ENCODE results near the gene ACSF3.
A peak's percentile ranks its signal among the peaks of the same experiment; 100 is the strongest.

Gene ACSF3

DNA sequence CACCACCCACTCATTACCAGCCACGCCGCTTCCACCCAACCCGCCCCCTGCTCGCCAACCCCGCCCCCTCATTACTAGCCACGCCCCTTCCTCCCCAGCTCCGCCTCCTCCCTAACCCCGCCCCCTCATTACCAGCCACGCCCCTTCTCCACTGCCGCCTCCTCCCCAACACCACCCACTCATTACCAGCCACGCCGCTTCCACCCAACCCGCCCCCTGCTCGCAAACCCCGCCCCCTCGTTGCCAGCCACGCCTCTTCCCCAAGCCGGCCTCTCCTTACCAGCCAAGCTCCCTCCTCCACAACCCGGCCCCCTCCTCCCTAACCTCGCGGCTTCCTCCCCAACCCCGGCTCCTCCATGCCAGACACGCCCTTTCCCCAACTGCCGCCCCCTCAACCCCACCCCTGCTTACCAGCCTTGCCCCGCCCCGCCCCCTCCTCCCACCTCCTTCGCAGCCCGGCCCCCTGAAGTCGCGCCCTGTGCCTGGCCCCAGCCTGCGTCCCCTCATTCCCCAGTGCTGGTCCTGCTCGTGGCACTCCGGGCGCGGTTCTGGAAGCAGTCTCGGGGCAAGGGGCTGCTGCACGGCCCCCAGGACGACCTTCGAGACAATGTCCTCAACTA, 99.4 kb downstream of the ACSF3 start:
- no peak for DNase-seq

DNA sequence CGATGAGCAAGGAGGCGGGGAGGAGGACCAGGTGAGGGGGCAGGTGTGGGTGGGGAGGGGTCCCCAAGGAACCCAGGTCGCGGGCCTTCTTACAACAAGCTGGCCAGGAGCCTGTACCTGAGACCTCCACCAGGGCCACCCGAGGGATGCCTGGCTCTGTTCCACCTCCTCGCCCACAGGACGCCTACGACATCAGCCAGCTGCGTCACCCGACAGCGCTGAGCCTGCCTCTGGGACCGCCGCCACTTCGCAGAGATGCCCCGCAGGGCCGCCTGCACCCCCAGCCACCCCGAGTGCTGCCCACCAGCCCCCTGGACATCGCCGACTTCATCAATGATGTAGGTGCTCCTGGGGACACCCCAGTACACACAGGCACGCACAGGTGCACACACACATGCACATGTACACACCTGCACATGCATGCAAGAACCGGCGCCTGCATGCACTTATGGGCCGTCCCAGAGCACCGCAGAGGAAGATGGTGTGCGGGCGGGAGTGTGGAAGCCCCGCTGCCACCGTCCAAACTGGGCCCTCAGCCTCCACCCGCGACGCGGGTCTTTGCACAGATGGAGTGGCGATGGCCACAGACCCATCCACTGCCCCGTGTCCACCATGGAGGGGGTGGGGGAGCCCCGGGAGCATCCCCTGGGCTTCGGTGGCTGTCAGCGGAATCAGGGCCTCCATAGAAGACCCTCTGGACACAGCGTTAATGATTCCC, 100.1 kb downstream of the ACSF3 start:
- no peak for DNase-seq

DNA sequence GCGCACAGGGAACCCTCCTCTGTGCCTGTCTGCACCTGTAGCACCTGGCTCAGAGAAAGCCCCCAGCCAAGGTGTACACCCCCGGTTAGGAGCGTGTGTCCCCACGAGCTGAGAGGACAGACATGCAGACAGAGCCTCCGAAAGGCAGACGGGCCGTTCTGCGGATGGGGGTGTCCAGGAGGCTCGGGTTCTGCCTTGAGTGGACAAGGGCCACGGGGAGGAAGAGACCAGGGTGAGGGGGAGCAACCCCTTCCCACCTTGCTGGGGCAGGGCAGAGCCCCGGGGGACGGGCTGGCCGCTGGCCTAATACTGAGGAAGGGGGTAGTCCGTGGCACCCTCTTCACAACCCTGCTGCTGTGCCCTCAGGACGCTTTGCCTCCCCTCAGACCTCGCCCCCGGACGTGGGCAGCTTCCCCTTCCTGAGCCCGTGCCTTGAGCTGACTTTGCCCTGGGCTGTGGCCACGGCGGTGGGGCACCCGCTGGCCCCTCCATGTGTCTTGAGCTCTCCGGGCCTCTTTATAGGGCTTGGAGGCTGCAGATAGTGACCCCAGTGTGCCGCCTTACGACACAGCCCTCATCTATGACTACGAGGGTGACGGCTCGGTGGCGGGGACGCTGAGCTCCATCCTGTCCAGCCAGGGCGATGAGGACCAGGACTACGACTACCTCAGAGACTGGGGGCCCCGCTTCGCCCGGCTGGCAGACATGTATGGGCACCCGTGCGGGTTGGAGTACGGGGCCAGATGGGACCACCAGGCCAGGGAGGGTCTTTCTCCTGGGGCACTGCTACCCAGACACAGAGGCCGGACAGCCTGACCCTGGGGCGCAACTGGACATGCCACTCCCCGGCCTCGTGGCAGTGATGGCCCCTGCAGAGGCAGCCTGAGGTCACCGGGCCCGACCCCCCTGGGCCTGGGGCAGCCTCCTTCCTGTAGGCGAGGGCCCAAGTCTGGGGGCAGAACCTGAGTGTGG, 101.0 kb downstream of the ACSF3 start:
- no peak for DNase-seq

- no peak for DNase-seq
These were observed 102.0 kb downstream of the ACSF3 start for GRCh38 chr16:89195521-89196171.

DNA sequence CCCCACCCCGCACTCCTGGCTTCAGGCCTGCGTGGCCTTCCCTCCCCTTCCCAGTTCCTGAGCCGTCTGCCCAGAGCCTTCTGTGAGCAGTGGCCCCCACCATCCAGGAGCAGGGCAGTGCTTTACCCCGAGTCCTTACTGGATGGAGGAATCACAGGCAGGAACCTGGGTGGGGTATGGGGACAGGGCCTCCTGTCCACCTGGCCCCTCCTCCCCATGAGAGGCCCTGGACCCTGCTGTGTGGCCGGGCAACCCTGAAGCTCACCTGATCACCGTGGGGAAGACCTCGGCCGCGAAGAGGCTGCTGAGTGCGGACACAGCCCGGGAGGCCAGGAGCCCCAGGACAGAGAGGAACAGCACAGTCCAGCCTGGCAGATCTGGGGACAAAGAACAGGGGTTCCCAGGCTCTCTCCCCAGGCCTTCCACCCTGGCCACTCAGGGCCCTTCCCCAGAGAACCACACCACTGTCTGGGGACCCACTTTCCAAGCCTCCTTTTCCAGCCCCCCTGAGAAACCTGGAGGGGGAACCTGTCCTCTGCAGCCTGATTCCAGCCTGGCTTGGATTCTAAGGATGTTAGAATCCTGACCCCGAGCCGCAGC, 103.5 kb downstream of the ACSF3 start:
- DNase-seq = no peak

DNA sequence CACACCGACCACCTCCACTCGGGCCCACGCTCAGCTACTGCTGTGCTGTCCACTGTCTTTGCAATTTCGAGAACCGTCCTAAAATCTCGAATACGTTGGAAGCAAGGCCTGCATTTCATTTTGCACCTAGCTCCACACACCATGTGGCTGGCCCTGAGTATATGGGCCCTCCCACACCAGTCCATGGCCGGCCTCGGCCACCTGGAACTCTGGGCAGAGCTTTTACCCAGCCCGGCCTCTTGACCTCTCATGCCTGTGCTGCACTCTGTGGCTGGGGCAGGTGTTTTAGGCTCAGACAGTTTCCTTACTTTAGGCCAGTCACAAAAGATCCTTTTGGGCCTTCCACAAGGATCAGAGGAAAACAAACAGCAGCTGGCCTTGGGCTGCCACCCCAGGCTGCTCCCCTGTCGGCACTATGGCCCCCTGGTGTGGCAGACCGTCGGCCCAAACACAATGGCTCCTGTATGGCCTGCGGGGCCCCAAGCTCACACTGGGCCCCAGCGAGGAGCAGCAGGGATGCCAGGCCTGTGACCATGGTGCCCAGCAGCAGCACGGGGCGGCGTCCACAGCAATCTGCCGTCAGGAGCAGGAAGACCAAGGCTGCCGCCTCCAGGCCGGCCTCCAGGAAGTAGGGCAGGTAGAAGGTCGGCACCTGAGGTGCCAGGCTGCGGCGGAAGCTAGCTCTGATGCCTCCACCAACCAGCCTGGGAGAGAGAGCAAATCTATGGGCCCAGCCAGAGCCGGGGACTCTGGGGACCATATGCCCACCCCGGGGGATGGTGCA, 104.2 kb downstream of the ACSF3 start:
- DNase-seq = no peak

DNA sequence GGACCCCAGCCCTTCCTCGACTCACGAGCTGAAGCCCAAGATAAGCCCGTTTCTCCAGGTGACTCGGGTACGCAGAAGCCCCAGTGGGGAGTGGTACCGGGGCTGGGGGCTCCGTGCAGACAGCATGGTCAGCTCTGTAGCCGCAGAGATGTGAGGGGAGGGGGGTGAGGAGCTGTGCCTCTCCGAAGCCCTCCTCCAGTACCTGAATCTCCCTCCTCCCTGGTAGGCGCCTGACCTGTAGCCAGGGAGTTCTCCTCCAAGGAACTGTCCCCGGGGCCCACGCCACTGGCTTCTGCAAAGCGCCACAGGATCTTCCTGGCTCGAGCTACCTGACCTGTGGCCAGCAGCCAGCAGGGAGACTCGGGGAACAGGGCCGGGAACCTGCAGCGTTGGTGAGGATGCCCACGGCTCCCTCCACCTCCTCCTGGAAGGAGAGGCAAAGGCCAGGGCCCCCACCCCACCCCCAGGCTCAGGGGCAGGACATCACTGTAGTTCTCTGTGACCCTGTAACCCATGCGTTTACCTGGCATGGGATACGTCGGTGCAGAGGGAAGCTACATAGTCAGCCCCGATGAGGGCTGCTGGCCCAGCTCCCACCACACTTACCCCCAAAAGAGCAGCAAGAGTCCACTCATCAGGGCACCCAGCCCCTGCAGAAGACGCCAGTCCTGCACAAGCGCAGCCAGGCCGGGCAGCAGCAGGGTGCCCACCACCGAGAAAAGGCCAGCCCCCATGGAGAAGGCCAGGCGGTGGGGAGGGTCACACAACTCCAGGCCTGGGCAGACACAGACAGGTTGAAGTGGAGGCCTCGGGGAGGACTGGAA, 105.0 kb downstream of the ACSF3 start:
- DNase-seq = no peak

GRCh38 chr16:89199241-89200123, 105.8 kb downstream of the ACSF3 start:
- no peak for DNase-seq

DNA sequence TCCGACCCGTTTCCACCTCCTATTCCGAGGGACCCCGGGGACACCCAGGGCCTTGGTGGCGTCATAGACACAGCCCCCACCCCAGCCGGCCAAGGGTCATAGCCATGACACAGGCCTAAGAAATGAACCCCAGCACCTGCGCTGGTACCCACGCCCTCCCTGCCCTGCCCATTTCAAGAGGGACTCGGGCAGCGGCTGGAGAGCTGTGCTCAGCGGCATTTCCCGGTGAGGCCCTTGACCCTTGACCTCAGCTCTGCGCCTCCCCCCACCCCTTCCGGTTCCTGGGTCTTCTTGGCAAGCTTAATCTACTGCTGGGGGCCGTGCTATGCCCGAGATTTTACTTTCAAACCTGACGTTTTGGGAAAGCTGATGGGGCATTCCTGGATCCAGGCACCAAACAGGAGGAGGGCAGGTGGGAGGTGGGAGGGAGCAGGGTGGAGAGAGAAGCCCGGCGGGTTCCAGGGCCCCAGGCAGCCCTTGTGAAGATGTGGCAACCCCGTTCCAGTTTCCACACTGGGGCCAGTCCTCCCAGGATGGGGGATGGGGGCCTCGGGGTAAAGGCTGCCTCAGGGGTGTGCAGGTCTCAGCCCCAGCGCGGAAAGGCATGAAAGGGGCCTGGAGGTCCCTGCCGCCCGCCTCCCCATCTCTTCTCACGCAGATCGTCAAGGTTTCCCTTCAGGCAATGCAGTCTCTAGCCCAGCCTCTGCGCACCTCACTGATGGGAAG, 106.6 kb downstream of the ACSF3 start, which contains the start of gene SLC22A31:
Gene SLC22A31 (minus strand): TSS at position 414 of the 726 bp plus-strand sequence. CDS start 36 bp downstream, at position 378.
- DNase-seq = no peak

DNA sequence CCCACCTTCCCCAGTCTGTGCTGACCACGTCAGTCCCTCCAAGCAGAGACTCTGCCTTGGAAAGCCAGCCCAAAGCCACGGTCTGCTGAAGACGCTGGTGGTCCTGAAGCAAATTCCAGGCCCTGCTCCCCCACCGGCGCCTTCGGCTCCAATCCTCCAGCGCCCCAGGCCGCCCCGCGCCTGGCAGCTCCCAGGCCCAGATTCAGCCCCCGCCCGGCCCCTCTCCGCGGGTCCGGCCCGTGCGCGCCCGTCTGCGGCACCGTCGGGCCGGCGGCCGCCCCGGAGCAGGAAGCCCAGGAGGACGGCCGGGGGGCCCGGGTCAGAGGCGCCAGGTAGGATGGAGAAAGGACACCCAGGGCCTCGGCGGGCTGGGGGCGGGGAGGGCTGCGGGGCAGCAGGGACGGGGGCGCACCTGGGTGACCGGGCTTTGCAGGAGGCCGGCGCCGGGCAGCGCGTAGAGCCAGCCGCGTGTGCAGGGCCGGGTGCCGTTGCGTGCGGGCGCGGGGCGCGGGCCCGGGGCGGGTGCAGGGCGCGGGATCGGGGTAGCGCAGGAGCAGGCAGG, 107.3 kb downstream of the ACSF3 start:
- DNase-seq = no peak

DNA sequence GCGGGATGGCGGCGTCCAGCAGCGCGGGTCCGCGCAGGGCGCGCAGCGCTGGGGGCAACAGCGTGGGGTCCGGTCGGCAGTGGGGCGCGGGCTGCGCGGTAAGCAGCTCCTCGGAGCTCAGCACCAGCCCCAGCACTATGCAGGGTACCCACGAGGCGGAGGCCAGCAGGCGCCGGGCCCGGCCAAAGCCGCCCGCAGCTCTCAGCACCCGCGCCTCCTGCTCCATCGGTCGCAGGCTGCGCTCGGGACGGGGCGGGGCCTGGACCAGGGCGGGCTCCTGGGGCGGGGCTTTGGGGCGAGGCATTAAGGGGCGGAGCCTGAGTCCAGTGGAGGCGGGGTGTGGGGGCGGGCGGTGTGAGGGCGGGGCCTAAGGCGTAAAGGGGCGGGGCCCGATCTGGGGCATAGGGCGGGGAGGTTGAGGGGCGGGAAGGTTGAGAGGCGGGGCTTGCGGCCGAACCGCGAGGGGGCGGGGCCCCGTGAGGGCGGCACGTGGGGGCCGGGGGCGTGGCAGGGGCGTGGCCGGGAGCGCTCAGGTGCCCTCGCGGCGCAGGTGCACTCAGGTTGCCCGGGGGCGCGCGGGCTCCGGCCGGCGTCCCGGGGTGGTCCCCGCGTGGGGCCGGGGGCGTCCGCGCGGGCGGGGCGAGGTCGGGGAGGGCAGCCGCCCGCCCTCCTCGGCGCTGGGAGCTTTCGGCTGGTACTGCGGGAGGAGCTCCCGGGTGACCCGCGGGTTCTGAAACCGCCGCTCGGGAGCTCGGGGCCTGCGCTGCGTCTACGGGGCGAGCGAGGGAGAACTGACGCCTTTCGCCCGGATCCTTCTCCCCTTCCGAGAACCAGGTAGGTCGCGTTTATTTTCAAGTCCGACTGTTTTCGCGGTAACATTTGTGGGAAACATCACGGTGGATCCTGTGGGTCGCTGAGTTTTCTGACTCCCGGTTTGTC, 108.1 kb downstream of the ACSF3 start:
- DNase-seq = peak in 1 of 2 experiments; percentile 82

GRCh38 chr16:89202422-89203215, 109.0 kb downstream of the ACSF3 start:
- DNase-seq = no peak
